Measurements from ENCODE around the gene INTS1.

The INTS1 gene

DNA sequence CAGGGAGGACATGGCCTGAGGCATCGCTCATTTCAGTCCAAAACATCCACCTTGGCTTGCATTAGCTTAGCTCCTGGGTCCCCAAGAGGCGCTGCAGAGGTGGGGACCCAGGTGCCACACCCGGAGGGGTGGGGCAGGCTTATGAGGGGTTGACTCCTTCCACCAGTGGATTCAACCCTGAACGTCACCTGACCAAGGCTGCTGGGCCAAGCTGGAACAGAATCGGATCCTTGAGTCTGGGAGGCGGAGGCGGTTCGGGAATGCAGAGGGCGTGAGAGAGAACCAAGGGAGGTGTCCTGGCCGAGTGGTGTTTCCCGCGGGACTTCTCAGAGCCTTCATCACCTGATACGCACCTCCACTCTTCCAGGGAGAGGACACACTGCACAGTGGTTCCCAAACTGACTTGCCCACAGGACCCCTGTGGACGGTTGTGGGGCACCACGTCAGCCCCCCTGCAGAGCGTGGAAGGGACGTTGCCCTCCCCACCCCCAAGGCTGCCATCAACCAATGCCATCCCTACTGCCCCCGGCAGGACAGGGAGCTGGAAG is 40.4 kb downstream of the INTS1 start:
- no peak for DNase-seq (ENCODE audit: extremely low read depth, low read depth)
- TF ChIP-seq, protein P1, sequence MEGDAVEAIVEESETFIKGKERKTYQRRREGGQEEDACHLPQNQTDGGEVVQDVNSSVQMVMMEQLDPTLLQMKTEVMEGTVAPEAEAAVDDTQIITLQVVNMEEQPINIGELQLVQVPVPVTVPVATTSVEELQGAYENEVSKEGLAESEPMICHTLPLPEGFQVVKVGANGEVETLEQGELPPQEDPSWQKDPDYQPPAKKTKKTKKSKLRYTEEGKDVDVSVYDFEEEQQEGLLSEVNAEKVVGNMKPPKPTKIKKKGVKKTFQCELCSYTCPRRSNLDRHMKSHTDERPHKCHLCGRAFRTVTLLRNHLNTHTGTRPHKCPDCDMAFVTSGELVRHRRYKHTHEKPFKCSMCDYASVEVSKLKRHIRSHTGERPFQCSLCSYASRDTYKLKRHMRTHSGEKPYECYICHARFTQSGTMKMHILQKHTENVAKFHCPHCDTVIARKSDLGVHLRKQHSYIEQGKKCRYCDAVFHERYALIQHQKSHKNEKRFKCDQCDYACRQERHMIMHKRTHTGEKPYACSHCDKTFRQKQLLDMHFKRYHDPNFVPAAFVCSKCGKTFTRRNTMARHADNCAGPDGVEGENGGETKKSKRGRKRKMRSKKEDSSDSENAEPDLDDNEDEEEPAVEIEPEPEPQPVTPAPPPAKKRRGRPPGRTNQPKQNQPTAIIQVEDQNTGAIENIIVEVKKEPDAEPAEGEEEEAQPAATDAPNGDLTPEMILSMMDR (IDR thresholded peaks at IDR 0.05; ENCODE audit: low read depth, low read length, missing control alignments) = no peak
- no peak overlapping the region for H3K4me3 ChIP-seq (replicated peaks; ENCODE audit: low read depth, low read length)

DNA sequence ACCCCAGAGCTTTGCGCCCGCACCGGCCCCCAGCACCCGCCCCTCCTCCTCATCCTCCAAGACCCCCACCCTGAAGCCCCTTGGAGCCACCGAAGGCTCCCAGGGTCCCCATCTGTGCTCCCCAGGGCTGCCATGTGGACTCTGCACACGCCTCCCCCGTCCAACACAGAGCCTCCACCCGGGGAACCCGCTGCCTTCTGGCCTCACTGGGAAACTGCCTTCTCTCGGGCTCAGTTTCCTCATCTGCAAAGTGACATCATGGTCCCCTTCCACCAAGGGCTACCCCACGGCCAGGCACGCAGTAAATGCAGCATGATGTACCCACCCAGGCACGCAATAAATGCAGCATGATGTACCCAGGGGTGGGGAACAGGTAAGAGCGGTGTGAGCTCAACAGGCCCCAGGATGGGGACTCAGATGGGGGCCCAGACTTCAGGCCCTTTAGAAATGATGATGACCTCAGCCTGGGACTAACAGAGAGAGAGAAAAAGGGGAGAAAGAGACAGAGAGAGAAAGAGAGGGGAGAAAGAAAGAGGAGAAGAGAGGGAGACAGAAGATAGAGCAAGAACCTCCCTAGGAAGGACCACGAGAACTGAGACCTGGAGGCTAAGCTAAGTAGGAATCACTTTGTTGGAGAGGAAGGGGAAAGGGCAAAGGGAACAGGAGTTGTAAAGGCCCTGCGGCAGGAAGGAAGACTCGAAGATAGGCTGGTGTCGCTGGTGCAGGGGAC is 42.4 kb downstream of the INTS1 start:
- H3K4me3 ChIP-seq (replicated peaks; ENCODE audit: low read depth, low read length) = no peak overlapping the region
- TF ChIP-seq, protein P1 (IDR thresholded peaks at IDR 0.05; ENCODE audit: low read depth, low read length, missing control alignments) = no peak
- DNase-seq (ENCODE audit: extremely low read depth, low read depth) = no peak

DNA sequence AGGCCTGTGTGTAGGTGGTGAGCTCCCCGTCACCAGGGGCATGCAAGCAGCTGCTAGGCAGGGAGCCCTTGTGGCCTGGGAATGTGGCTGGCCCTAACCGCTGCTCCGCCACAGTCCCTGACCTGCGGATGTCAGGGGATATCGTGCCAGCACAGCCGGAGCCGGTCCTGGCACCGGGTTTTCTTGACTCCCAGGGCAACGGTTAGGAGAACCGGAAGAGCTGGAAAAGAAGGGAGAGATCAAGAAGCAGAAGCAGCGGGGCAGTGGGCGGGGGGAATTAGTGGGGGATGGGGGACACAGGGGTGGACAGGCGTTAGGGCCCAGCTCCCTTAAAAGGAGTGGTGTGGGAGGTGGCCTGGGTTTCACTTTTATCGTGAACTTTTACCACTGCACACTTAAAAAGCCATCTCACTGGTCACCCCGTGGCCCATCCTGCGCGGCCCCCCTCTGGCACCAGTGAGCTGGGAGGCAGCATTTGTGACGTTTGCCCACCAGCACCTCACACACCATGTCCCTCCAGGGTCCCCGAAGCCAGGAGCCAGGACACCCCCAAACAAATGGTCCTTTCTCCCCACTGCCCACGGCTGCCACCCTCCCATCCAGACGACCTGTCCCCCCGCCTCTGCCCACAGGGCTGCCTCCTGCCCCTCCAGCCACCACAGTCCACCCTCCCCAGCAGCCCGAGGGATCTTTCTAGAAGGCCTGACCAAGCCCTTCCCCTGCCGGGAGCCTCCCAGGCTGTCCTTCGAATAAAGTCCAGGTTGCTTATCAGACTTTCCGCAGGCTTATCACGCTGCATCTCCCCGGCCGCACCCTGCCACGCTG is 43.2 kb downstream of the INTS1 start:
- no peak for DNase-seq (ENCODE audit: extremely low read depth, low read depth)
- no peak overlapping the region for H3K4me3 ChIP-seq (replicated peaks; ENCODE audit: low read depth, low read length)
- TF ChIP-seq, protein P1 (IDR thresholded peaks at IDR 0.05; ENCODE audit: low read depth, low read length, missing control alignments) = no peak

DNA sequence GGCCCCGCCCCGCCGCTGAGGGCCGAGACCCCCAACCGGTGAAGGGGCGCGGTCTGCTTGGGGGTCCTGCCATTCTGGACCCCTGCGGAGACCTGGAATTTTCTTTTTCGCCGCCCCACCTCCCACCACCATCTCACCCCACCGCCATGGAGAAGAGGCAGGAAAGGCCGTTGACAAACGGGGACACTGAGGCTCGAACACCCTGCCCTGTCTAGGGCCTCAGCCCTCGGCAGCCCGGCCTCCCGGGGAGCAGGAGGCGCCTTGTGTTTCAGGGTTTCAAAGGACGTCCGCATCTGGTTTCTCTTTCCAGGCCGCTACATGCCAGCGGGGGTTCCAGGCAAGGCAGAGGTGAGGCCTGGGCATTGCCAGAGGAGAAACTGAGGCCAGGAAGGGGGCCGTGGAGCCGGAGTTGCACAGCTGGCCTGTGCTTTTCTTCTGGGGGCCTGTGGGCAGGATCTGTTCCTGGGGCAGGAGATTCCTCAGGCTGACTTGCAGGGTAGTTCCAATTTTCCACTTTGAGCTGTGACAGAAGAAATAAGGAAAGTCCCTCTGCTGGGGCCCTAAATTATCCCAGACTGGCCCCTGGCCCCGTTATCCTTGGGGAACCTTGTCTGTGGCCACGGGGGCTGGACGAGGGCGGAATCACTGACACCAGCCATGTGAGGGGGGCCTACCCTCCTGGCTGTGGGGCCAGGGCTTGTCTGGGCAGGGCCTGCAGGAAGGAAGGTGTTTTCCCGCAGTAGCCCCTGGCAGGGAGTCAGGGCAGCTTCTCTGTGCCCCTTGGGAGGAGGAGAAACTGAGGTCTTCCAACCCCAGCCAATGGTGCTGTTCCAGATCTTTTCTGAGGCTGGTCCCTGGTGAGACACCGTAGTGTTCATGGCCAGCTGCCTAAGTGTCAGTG is 44.0 kb downstream of the INTS1 start:
- no peak for DNase-seq (ENCODE audit: extremely low read depth, low read depth)
- H3K4me3 ChIP-seq (replicated peaks; ENCODE audit: low read depth, low read length) = peak overlapping the region; percentile 39
- TF ChIP-seq, protein P1 (IDR thresholded peaks at IDR 0.05; ENCODE audit: low read depth, low read length, missing control alignments) = no peak

DNA sequence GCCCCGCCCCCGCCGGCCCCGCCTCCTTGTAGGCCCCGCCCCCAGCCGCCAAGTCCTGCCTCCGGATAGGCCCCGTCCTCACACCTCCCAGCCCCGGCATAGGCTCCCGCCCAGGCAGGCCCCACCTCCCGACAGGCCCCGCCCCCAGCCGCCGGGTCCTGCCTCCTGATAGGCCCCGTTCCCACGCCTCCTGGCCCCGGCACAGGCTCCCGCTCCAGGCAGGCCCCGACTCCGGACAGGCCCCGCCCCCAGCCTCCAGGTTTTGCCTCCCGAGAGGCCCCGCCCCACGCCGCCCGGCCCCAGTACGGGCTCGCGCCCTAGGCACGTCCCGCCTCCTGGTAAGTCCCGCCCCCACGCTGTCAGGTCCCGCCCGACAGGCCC is 44.7 kb downstream of the INTS1 start:
- DNase-seq (ENCODE audit: extremely low read depth, low read depth) = peak; percentile 85
- peak overlapping the region; percentile 66 for H3K4me3 ChIP-seq (replicated peaks; ENCODE audit: low read depth, low read length)
- TF ChIP-seq, protein P1 (IDR thresholded peaks at IDR 0.05; ENCODE audit: low read depth, low read length, missing control alignments) = no peak

Measured in HFF-Myc (cell line).